K562 (cell line): ENCODE data around the gene IL1RN. TPM values are rescaled to one million over a fixed set of nuclear protein-coding genes. Genes with fewer than 3 reads are reported as not detected.

Experiments used
- ATAC-seq: fragments of 200-7000 bp; cut with Tn5 transposase; 3 replicates; pipeline ENCODE4 v1.9.1; 2020; ENCODE audit warnings: moderate library complexity
- BruUV-seq: library from RNA; stranded (reverse); fragments of 400-500 nt; replicated peaks from 2 replicates; lab custom pipeline; 2021; lab: Mats Ljungman, UMichigan
- CTCF ChIA-PET: fragments of 300-600 bp; formaldehyde crosslinking; extraction: SDS; loops from one replicate; lab custom pipeline; 2021; ENCODE audit warnings: low intra/inter-chr PET ratio; lab: Yijun Ruan, JAX
- POLR2A ChIA-PET: fragments of 300-600, 350-650 bp; sonication (Branson Sonifier 250); formaldehyde crosslinking; extraction: SDS; loops from one replicate; lab custom pipeline; 2021; ENCODE audit warnings: antibody characterized with exemption, inconsistent platforms; lab: Yijun Ruan, JAX
- DNase-seq, 4 experiments: peaks; one replicate each; pipeline versions ENCODE4 v3.0.0 to v3.0.0-alpha.2; 2011 to 2018; ENCODE audit warnings: low spot score in 3 of 4, mixed read lengths in 3 of 4; ENCODE audit errors: extremely low read depth in 1 of 4
- FAIRE-seq: peaks from 2 replicates; lab custom pipeline; 2011; peaks lifted over from hg19 to GRCh38; lab: Jason Lieb, UNC
- H2AFZ ChIP-seq: 2 replicates; pipeline ENCODE4 v1.6.0; 2011; ENCODE audit warnings: low read depth, low read length, control low read depth, inconsistent platforms
- H3K27ac ChIP-seq: fragments of 200-600 bp; 3 replicates; pipeline ENCODE4 v1.8.0; 2011; ENCODE audit warnings: low read depth, mild to moderate bottlenecking, control low read depth, inconsistent platforms, low read length, moderate library complexity, mixed read lengths; ENCODE audit errors: extremely low read depth
- H3K27me3 ChIP-seq, 2 experiments: fragments of 300-600 bp in 1 of 2; 2 replicates in 1 of 2; 3 replicates in 1 of 2; pipeline versions ENCODE4 v1.6.0 to v1.8.0; 2011; ENCODE audit warnings: inconsistent platforms in 2 of 2, low read length in 2 of 2, mild to moderate bottlenecking in 1 of 2, mixed read lengths in 1 of 2, moderate library complexity in 1 of 2; ENCODE audit not compliant: control insufficient read depth in 2 of 2, insufficient read depth in 2 of 2
- H3K36me3 ChIP-seq: fragments of 300-600 bp; 3 replicates; pipeline ENCODE4 v1.8.0; 2011; ENCODE audit warnings: mild to moderate bottlenecking, low read length, inconsistent platforms; ENCODE audit not compliant: control insufficient read depth, insufficient read depth
- H3K4me1 ChIP-seq, 2 experiments: fragments of 200-600 bp in 1 of 2; replicated peaks in 1 of 2; 2 replicates in 1 of 2; 3 replicates in 1 of 2; pipeline versions ENCODE4 v1.5.1 to v1.8.0; 2011; ENCODE audit warnings: inconsistent platforms in 2 of 2, low read length in 2 of 2, mild to moderate bottlenecking in 1 of 2, mixed read lengths in 1 of 2, moderate library complexity in 1 of 2; ENCODE audit not compliant: control insufficient read depth in 2 of 2, insufficient read depth in 2 of 2
- H3K4me2 ChIP-seq: 2 replicates; pipeline ENCODE4 v1.6.1; 2011; ENCODE audit warnings: low read length, control low read depth, inconsistent platforms, mixed read lengths; ENCODE audit not compliant: insufficient read depth
- H3K4me3 ChIP-seq: fragments of 200-600 bp; sonication (generic), shearing (Covaris generic); 2 replicates; pipeline ENCODE4 v1.5.1; 2016; ENCODE audit warnings: control low read depth, inconsistent platforms
- H3K79me2 ChIP-seq: fragments of 200-600 bp; 3 replicates; pipeline ENCODE4 v1.8.0; 2011; ENCODE audit warnings: low read length, inconsistent platforms; ENCODE audit not compliant: control insufficient read depth, insufficient read depth
- H3K9ac ChIP-seq, 2 experiments: 2 replicates each; pipeline versions ENCODE4 v1.6.0 to v1.6.1; 2011; ENCODE audit warnings: low read depth in 2 of 2, low read length in 2 of 2, control low read depth in 1 of 2, inconsistent platforms in 1 of 2, mild to moderate bottlenecking in 1 of 2, mixed read lengths in 1 of 2; ENCODE audit not compliant: insufficient read depth in 1 of 2
- H3K9me1 ChIP-seq: one replicate; pipeline ENCODE4 v1.6.0; 2011; ENCODE audit warnings: inconsistent platforms, mild to moderate bottlenecking, low read length, moderate library complexity; ENCODE audit not compliant: control insufficient read depth, insufficient read depth
- H3K9me3 ChIP-seq: replicated peaks from 2 replicates; pipeline ENCODE4 v1.5.1; 2011; ENCODE audit warnings: low read depth, low read length, inconsistent platforms; ENCODE audit not compliant: control insufficient read depth, insufficient read depth
- H4K20me1 ChIP-seq: replicated peaks from 2 replicates; pipeline ENCODE4 v1.6.1; 2011; ENCODE audit warnings: low read length, inconsistent platforms, mixed read lengths; ENCODE audit not compliant: control insufficient read depth, insufficient read depth
- YY1 ChIP-seq, 3 experiments: IDR thresholded peaks; 2 replicates each; pipeline ENCODE4 v1.6.1; 2011; ENCODE audit warnings: low read length in 2 of 3, mild to moderate bottlenecking in 2 of 3, moderate library complexity in 2 of 3, borderline replicate concordance in 1 of 3, control low read depth in 1 of 3, low read depth in 1 of 3; ENCODE audit not compliant: insufficient read depth in 3 of 3, insufficient replicate concordance in 2 of 3, control insufficient read depth in 1 of 3, insufficient read length in 1 of 3; ENCODE audit errors: extremely low read depth in 1 of 3
- WGBS: fragments of 100-300 bp; shearing (Covaris generic); methylation state at CpG from one replicate; pipeline ENCODE4 v1.1.6; 2016; ENCODE audit warnings: low coverage, mixed read lengths; ENCODE audit not compliant: insufficient coverage; ENCODE audit errors: missing lambda C conversion rate; 5-methylcytosine and 5-hydroxymethylcytosine counted together
- in situ Hi-C: fragments of 300-500 bp; cut with MboI; formaldehyde crosslinking; loops from 4 replicates; pipeline ENCODE4 v1.15.0; 2018; ENCODE audit warnings: inconsistent platforms, mixed read lengths
- intact Hi-C: fragments of 100-400 bp; cut with micrococcal nuclease; formaldehyde crosslinking; loops from 2 replicates; pipeline ENCODE4 v1.14.2; 2022
- polyA plus RNA-seq, 8 experiments: library from polyadenylated mRNA; depleted of rRNA in 4 of 8; stranded (reverse) in 5 of 8; unstranded in 3 of 8; fragments of >200 nt; fragmentation: Nextera tagmentation in 2 of 8; fragmentation: Illumina TruSeq in 1 of 8; extraction: Ambion mirVana in 2 of 8; extraction: Trizol in 1 of 8; gene quantifications; 2 replicates each; pipeline versions ENCODE4 v1.2.1 to v1.2.3, GENCODE V29; 2011 to 2014; ENCODE audit warnings: inconsistent platforms in 1 of 8, missing spikeins in 1 of 8
- total RNA-seq, 7 experiments: library from RNA; depleted of rRNA in 6 of 7; stranded (reverse); fragments of >200 nt in 6 of 7; fragmentation: Illumina TruSeq in 2 of 7; extraction: Trizol in 2 of 7; gene quantifications; 2 replicates each; pipeline versions ENCODE4 v1.2.1 to v1.2.3, GENCODE V29; 2011 to 2021; ENCODE audit warnings: low replicate concordance in 1 of 7
- TF ChIP-seq, protein P1 (sequence below): sonication (generic); formaldehyde crosslinking; IDR thresholded peaks from 2 replicates; pipeline ENCODE4 v1.8.0; 2022; ENCODE audit warnings: mild to moderate bottlenecking, missing genetic modification reagents
- TF ChIP-seq, protein P2 (sequence below): IDR thresholded peaks from 2 replicates; pipeline ENCODE4 v1.6.1; 2016; ENCODE audit warnings: missing genetic modification characterization, missing compliant biosample characterization

IL1RN gene
- total and polyA plus RNA-seq, 9 of the 15 experiments (the other 6 are each of a cell fraction or from before 2014, with no cell fraction given) = 0.13 TPM; not detected in 8

- H3K4me3 ChIP-seq = no peak overlapping the region
- no peaks in the 10 kb centered on the region for H4K20me1 ChIP-seq
- ChIA-PET POLR2A (interaction anchor here (1.9 kb wide), 1 partner anchor 16 kb away, joined by 7 read pairs; no protein-coding TSS in a partner anchor), CTCF (no interaction called here)
- no TSS peak for BruUV-seq
- H3K4me1 ChIP-seq = peaks cover 4 to 12% of the 10 kb centered on the region in 2 experiments; a peak in 4 of 5 replicates
- no peak for ATAC-seq
- no peak overlapping the region for H3K4me2 ChIP-seq
- H3K27ac ChIP-seq = no peak overlapping the region
- FAIRE-seq = no peak
- no peaks in the 10 kb centered on the region for H3K9me3 ChIP-seq
- DNase-seq = no peak
- in situ Hi-C loops (no loop called here), intact Hi-C loops (no loop called here)
- TF ChIP-seq, protein P1, sequence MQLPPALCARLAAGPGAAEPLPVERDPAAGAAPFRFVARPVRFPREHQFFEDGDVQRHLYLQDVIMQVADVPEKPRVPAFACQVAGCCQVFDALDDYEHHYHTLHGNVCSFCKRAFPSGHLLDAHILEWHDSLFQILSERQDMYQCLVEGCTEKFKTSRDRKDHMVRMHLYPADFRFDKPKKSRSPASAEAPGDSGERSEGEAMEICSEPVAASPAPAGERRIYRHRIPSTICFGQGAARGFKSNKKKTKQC (CRISPR knock-in tag) = no peak
- TF ChIP-seq, protein P2, sequence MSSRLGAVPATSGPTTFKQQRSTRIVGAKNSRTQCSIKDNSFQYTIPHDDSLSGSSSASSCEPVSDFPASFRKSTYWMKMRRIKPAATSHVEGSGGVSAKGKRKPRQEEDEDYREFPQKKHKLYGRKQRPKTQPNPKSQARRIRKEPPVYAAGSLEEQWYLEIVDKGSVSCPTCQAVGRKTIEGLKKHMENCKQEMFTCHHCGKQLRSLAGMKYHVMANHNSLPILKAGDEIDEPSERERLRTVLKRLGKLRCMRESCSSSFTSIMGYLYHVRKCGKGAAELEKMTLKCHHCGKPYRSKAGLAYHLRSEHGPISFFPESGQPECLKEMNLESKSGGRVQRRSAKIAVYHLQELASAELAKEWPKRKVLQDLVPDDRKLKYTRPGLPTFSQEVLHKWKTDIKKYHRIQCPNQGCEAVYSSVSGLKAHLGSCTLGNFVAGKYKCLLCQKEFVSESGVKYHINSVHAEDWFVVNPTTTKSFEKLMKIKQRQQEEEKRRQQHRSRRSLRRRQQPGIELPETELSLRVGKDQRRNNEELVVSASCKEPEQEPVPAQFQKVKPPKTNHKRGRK = peak; percentile 67
- TF ChIP-seq YY1 (IDR thresholded peaks at IDR 0.05; ENCODE audit: borderline replicate concordance in 1 of 3, control insufficient read depth in 1 of 3, extremely low read depth in 1 of 3, insufficient read depth in 3 of 3, insufficient read length in 1 of 3, insufficient replicate concordance in 2 of 3, low read depth in 1 of 3, low read length in 2 of 3) = no peak
- H2AFZ ChIP-seq = no peak overlapping the region
- H3K79me2 ChIP-seq = no peaks in the 10 kb centered on the region
- H3K27me3 ChIP-seq = peaks cover 13 to 16% of the 10 kb centered on the region in 2 experiments
- 0% methylated on average over 3 of the region's 3 CpGs for WGBS
- H3K36me3 ChIP-seq = no peaks in the 10 kb centered on the region
- H3K9ac ChIP-seq = no peak overlapping the region
- peaks cover 3% of the 10 kb centered on the region for H3K9me1 ChIP-seq
Observed at GRCh38 chr2:113120861-113121260, 6.5 kb upstream of the IL1RN start.
